B cell (primary cell): ENCODE results near the gene CCDC187. TPM values are rescaled to one million over a fixed set of nuclear protein-coding genes. Genes with fewer than 3 reads are reported as not detected.

Experiments used
- ATAC-seq: fragments of 200-7000 bp; cut with Tn5 transposase; one replicate; pipeline ENCODE4 v1.10.0; 2021; ENCODE audit warnings: low read depth, mild to moderate bottlenecking, moderate number of reproducible peaks, moderate library complexity
- CTCF ChIA-PET: fragments of 350-600 bp; sonication (Branson Sonifier 250); formaldehyde crosslinking; loops from one replicate; lab custom pipeline; 2021; ENCODE audit warnings: antibody characterized with exemption, inconsistent platforms; lab: Charles Lee
- POLR2A ChIA-PET: fragments of 350-600 bp; sonication (Branson Sonifier 250); formaldehyde crosslinking; loops from one replicate; lab custom pipeline; 2021; ENCODE audit warnings: antibody characterized with exemption; lab: Charles Lee
- DNase-seq: peaks from one replicate; pipeline ENCODE4 v3.0.0; 2013
- H2AFZ ChIP-seq: 2 replicates; pipeline ENCODE4 v1.6.1; 2012; ENCODE audit warnings: mild to moderate bottlenecking, low read depth, low read length; ENCODE audit not compliant: insufficient read depth, poor library complexity, severe bottlenecking
- H3K27ac ChIP-seq, 2 donors: 1 replicate in 1 of 2; 2 replicates in 1 of 2; pipeline ENCODE4 v1.5.1; 2012 to 2013; ENCODE audit warnings: low read length in 2 of 2, mild to moderate bottlenecking in 2 of 2, moderate library complexity in 1 of 2
- H3K27me3 ChIP-seq, 4 experiments: fragments of 200-600 bp in 1 of 4; sonication (generic) in 1 of 4; replicated peaks in 1 of 4; 1 replicate in 2 of 4; 2 replicates in 2 of 4; pipeline versions ENCODE4 v1.6.1 to v1.7.0; 2013 to 2016; ENCODE audit warnings: low read length in 3 of 4, mild to moderate bottlenecking in 2 of 4, mixed read lengths in 1 of 4, moderate library complexity in 1 of 4; ENCODE audit not compliant: insufficient read depth in 4 of 4, control insufficient read depth in 3 of 4; ENCODE audit errors: control extremely low read depth in 1 of 4
- H3K36me3 ChIP-seq, 2 experiments: replicated peaks in 1 of 2; 1 replicate in 1 of 2; 2 replicates in 1 of 2; pipeline versions ENCODE4 v1.6.1 to v1.7.1; 2013; ENCODE audit warnings: low read length in 1 of 2; ENCODE audit not compliant: insufficient read depth in 2 of 2, control insufficient read depth in 1 of 2; ENCODE audit errors: control extremely low read depth in 1 of 2, extremely low read depth in 1 of 2
- H3K4me1 ChIP-seq, 2 donors: fragments of 200-600 bp in 1 of 2; sonication (generic) in 1 of 2; 1 replicate in 1 of 2; 2 replicates in 1 of 2; pipeline versions ENCODE4 v1.5.1 to v1.6.1; 2013 to 2017; ENCODE audit warnings: low read length in 2 of 2; ENCODE audit not compliant: control insufficient read depth in 2 of 2, insufficient read depth in 2 of 2
- H3K4me2 ChIP-seq: replicated peaks from 2 replicates; pipeline ENCODE3; 2012; ENCODE audit warnings: mild to moderate bottlenecking, low read depth, low read length; ENCODE audit not compliant: poor library complexity, severe bottlenecking
- H3K4me3 ChIP-seq, 5 experiments: fragments of 200-600 bp in 1 of 5; sonication (generic) in 1 of 5; 1 replicate in 3 of 5; 2 replicates in 2 of 5; pipeline versions ENCODE4 v1.5.1 to v1.7.0; 2011 to 2016; ENCODE audit warnings: low read length in 4 of 5, mild to moderate bottlenecking in 4 of 5, low read depth in 2 of 5, control low read depth in 1 of 5, moderate library complexity in 1 of 5; ENCODE audit not compliant: insufficient read depth in 1 of 5; ENCODE audit errors: control extremely low read depth in 1 of 5, extremely low read depth in 1 of 5
- H3K79me2 ChIP-seq: fragments of 200-600 bp; sonication (generic); one replicate; pipeline ENCODE4 v1.6.0; 2016; ENCODE audit warnings: low read length; ENCODE audit not compliant: control insufficient read depth, insufficient read depth
- H3K9ac ChIP-seq: fragments of 200-600 bp; sonication (generic); 2 replicates; pipeline ENCODE4 v1.6.1; 2017; ENCODE audit warnings: mild to moderate bottlenecking, low read length, moderate library complexity
- H3K9me3 ChIP-seq, 3 donors: one replicate each; pipeline versions ENCODE4 v1.6.1 to v1.7.1; 2013; ENCODE audit warnings: low read length in 2 of 3; ENCODE audit not compliant: control insufficient read depth in 2 of 3, insufficient read depth in 1 of 3; ENCODE audit errors: control extremely low read depth in 1 of 3
- H4K20me1 ChIP-seq: 2 replicates; pipeline ENCODE4 v1.6.0; 2012; ENCODE audit warnings: mild to moderate bottlenecking, low read length; ENCODE audit not compliant: insufficient read depth, control insufficient read depth, poor library complexity, severe bottlenecking
- H3K27ac Mint-ChIP-seq: one replicate; pipeline ENCODE4 v1.8.0; 2021; ENCODE audit warnings: mixed read lengths
- H3K27me3 Mint-ChIP-seq: one replicate; pipeline ENCODE4 v1.8.0; 2021; ENCODE audit warnings: mixed read lengths
- H3K4me1 Mint-ChIP-seq: one replicate; pipeline ENCODE4 v1.8.0; 2021; ENCODE audit warnings: mixed read lengths
- H3K4me3 Mint-ChIP-seq: one replicate; pipeline ENCODE4 v1.8.0; 2021; ENCODE audit warnings: mixed read lengths
- H3K9me3 Mint-ChIP-seq: one replicate; pipeline ENCODE4 v1.8.0; 2022; ENCODE audit warnings: mixed read lengths; ENCODE audit not compliant: insufficient read depth
- EZH2 ChIP-seq: IDR thresholded peaks from 2 replicates; pipeline ENCODE4 v1.6.1; 2012; ENCODE audit warnings: borderline replicate concordance, low read depth, mild to moderate bottlenecking, moderate library complexity, low read length; ENCODE audit not compliant: insufficient read depth, poor library complexity, severe bottlenecking
- WGBS: methylation state at CpG from one replicate; pipeline ENCODE4 v1.1.5; 2013; ENCODE audit warnings: missing lambda C conversion rate; ENCODE audit not compliant: insufficient coverage; 5-methylcytosine and 5-hydroxymethylcytosine counted together
- intact Hi-C: fragments of 100-400 bp; cut with micrococcal nuclease; formaldehyde crosslinking; loops from one replicate; pipeline ENCODE4 v1.10.0; 2022
- polyA plus RNA-seq: library from polyadenylated mRNA; depleted of rRNA; stranded (reverse); fragments of >200 nt; gene quantifications from 2 replicates; pipeline ENCODE4 v1.2.3, GENCODE V29; 2012
- total RNA-seq, 2 donors: library from RNA; stranded (reverse); fragments of 120-200 nt in 1 of 2; gene quantifications; 1 replicate in 1 of 2; 2 replicates in 1 of 2; pipeline versions ENCODE4 v1.2.3 to v1.2.4, GENCODE V29; 2013 to 2022
- TF ChIP-seq, protein P1 (sequence below): fragments of 200-600 bp; IDR thresholded peaks from one replicate; pipeline ENCODE4 v1.8.0; 2022; ENCODE audit warnings: antibody characterized with exemption, mild to moderate bottlenecking

Gene CCDC187
- total and polyA plus RNA-seq, 2 donors (not counting 1 experiment from before 2014, with no cell fraction given), result 1.5 to 7.6 TPM

DNA sequence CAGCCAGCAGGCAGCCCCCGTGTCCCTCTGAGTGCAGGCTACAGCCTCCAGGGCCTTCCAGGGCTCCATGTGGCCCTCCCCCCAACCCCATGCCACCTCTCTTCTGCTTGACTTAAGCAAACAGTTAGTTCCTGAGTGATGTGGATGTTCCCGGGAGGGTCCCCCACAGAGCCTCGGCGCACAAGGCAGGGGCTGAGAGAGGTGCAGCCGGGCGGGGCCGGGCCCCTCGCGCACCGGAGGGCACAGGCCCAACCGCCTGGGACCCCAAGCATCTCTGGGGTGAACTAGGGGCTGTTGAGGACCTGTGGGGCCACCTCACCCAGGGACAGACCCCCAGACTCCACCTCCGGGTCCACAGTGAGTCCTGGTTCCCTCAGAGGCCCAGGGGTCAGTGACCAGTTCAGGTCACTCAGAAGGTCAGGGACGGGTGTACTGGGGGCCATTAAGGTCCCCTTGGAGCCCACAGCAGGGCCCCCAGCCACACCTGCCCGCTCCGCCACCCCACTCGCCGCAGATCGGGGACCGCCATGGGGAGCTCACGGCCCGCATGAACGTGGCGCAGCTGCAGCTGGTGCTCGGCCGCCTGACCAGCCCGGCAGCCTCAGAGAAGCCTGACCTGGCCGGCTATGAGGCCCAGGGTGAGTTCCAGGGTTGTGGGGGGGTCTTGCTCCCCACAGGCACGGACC lies 36.6 kb upstream of the CCDC187 start:
- H3K36me3 ChIP-seq, result no peaks in the 10 kb centered on the region
- intact Hi-C loops, result no loop called here
- CTCF ChIA-PET, result no interaction called here
- H4K20me1 ChIP-seq, result no peaks in the 10 kb centered on the region
- Mint-ChIP-seq H3K27me3 (no peaks in the 10 kb centered on the region), H3K9me3 (no peaks in the 10 kb centered on the region), H3K4me1 (peaks cover 9% of the 10 kb centered on the region), H3K27ac (no peak overlapping the region), H3K4me3 (no peak overlapping the region)
- no peak for TF ChIP-seq EZH2
- TF ChIP-seq, protein P1, sequence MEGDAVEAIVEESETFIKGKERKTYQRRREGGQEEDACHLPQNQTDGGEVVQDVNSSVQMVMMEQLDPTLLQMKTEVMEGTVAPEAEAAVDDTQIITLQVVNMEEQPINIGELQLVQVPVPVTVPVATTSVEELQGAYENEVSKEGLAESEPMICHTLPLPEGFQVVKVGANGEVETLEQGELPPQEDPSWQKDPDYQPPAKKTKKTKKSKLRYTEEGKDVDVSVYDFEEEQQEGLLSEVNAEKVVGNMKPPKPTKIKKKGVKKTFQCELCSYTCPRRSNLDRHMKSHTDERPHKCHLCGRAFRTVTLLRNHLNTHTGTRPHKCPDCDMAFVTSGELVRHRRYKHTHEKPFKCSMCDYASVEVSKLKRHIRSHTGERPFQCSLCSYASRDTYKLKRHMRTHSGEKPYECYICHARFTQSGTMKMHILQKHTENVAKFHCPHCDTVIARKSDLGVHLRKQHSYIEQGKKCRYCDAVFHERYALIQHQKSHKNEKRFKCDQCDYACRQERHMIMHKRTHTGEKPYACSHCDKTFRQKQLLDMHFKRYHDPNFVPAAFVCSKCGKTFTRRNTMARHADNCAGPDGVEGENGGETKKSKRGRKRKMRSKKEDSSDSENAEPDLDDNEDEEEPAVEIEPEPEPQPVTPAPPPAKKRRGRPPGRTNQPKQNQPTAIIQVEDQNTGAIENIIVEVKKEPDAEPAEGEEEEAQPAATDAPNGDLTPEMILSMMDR, result no peak
- ATAC-seq, result no peak
- no peaks in the 10 kb centered on the region for H3K27me3 ChIP-seq
- no peak overlapping the region for H3K9ac ChIP-seq
- H3K4me3 ChIP-seq, result no peak overlapping the region
- DNase-seq, result no peak
- H3K4me1 ChIP-seq, result peaks cover 3 to 6% of the 10 kb centered on the region in 2 donors
- H3K9me3 ChIP-seq, result no peaks in the 10 kb centered on the region
- H2AFZ ChIP-seq, result no peak overlapping the region
- H3K79me2 ChIP-seq, result no peaks in the 10 kb centered on the region
- POLR2A ChIA-PET, result no interaction called here
- WGBS, result 96% methylated on average over 26 of the region's 28 CpGs
- H3K27ac ChIP-seq, result no peak overlapping the region
- no peak overlapping the region for H3K4me2 ChIP-seq

DNA sequence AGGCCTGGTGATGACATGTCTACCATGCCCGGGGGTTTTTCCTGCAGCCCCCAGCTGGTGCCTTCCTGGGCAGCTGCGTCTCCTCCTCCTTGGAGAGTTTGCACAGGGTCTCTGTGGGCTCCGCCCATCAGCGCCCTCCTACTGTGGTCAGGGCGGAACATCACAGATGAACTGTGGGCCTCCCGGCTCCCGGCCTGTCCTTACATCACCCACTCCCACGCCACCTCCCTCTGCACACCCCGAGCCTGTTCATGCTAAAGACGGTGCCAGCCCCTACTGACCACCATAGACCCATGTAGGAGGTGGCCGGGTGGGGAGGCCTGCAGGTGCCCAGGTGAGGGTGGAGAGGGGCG lies 36.0 kb upstream of the CCDC187 start:
- Histone ChIP-seq H4K20me1 (no peaks in the 10 kb centered on the region), H3K9ac (no peak overlapping the region), H3K79me2 (no peaks in the 10 kb centered on the region), H3K27me3 (no peaks in the 10 kb centered on the region), H3K27ac (no peak overlapping the region), H3K4me3 (no peak overlapping the region), H3K4me1 (peaks cover 3 to 6% of the 10 kb centered on the region in 2 donors), H3K4me2 (no peak overlapping the region), H2AFZ (no peak overlapping the region), H3K9me3 (no peaks in the 10 kb centered on the region), H3K36me3 (no peaks in the 10 kb centered on the region)
- TF ChIP-seq EZH2, result no peak
- TF ChIP-seq, protein P1, result no peak
- no peak for ATAC-seq
- intact Hi-C loops, result loop anchor here (2.0 kb wide), 1 partner anchor 291 kb away; no protein-coding TSS in a partner anchor
- WGBS, result 96% methylated on average over 7 of the region's 12 CpGs
- Mint-ChIP-seq H3K9me3 (no peaks in the 10 kb centered on the region), H3K4me3 (no peak overlapping the region), H3K27me3 (no peaks in the 10 kb centered on the region), H3K27ac (no peak overlapping the region), H3K4me1 (peaks cover 9% of the 10 kb centered on the region)
- POLR2A ChIA-PET, result no interaction called here
- DNase-seq, result no peak
- CTCF ChIA-PET, result interaction anchor here (0.6 kb wide), 1 partner anchor 125 kb away, joined by 3 read pairs; no protein-coding TSS in a partner anchor
